Measurements from ENCODE around the gene INTS4.

DNA sequence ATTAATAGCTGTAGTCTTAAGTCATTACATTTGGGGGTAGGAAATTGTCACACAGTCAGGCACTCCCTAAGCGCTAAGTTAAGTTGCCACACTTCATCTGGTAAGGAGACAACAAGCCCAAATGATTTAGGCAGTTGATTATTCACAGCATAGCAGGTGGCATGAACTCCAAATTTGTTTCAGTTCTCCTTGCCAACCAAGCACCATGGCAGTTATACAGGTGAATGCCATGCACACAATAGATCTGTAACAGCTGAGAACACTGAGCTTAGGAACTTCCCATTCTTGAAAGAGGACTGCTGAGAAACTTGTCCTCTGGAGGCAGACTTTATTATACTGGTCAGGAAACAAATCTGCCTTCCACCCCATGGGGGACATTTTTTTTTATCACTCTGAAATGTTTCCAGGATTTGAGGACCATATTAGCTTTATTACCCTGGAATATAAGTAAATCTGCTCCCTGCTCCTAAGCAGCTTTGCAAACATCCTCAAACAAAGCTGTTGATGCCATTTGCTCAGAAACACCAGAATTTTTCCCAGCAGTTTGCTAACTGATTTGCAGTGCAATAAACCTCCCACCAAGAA, 5.1 kb upstream of the INTS4 start:
- TF ChIP-seq CTCF (IDR thresholded peaks at IDR 0.05; ENCODE audit: low read depth, low read length): peak; percentile 1
- TF ChIP-seq POLR2A (IDR thresholded peaks at IDR 0.05; ENCODE audit: extremely low read depth, insufficient read length): no peak
